GM19193 (cell line): ENCODE results near the gene TMEM51.

Experiments used
- POLR2A ChIP-seq: IDR thresholded peaks from 4 replicates; pipeline ENCODE4 v1.6.1; 2011; ENCODE audit not compliant: insufficient read depth, insufficient read length; ENCODE audit errors: extremely low read depth

The TMEM51 gene

DNA sequence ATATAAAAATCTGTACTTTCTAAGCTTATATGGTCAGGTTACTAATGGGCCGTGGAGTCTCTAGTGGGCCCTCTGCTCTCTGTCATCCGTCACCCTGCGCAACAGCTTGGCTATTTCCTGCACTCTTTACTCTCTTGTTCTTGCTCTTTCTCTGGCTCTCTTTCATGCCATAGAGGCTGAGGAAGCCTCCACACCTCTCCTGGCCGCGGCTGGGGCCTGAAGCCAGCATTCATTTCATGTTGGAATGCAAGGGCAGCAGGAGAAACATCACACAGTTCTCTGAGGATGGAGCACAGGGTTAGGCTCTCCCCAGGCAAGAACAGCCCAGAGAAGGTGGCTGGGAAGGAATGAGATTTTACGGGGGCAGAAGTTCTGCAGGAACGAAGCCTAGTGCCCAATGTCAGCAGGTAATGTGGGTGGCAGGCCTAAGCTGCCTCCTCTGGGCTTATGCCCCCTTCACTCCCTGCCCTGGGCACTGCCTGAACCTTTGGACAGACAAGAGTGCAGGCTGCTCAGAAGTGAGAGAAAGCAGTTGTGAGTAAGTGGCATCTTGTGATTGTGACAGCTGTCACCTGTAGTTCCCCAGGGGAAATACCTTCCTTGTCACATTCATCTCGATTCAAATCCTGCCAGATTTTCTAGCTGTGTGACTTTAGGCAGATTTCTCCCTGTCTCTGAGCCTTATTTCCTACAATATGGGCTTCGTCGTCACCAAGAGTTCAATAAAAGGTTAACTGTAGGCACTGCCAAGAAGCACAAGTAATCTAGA, 89.9 kb downstream of the TMEM51 start:
- no peak for TF ChIP-seq POLR2A

- TF ChIP-seq POLR2A: no peak
These were observed 91.3 kb downstream of the TMEM51 start for GRCh38 chr1:15244813-15245212.

DNA sequence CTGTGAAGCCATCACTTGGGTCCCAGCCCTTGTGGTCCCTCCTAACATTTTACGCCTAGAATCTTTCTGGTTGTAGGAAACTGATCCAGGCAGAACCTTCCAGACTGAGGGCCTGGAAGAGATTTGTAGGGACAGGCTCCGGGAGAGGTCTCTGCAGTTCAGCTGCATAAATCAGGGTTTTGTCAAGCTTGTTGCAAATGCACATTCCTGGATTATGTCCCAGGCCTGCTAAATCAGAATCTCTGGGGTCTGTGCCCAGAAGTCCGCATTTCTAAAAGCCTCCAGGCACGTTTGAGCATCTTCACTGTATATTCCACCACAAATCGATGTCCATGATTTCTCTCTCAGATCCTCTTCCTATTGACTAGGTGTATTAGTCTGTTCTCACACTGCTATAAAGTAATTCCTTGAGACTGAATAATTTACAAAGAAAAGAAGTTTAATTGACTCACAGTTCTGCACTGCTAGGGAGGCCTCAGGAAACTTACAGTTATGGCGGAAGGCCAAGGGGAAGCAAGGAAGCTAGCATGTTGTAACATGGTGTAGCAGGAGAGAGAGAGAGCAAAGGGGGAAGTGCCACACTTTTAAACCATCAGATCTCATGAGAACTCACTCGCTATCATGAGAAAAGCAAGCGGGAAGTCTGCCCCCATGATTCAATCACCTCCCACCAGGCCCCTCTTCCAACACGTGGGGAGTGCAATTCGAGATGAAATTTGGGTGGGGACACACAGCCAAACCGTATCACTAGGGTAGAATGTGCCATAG, 92.2 kb downstream of the TMEM51 start:
- no peak for TF ChIP-seq POLR2A

DNA sequence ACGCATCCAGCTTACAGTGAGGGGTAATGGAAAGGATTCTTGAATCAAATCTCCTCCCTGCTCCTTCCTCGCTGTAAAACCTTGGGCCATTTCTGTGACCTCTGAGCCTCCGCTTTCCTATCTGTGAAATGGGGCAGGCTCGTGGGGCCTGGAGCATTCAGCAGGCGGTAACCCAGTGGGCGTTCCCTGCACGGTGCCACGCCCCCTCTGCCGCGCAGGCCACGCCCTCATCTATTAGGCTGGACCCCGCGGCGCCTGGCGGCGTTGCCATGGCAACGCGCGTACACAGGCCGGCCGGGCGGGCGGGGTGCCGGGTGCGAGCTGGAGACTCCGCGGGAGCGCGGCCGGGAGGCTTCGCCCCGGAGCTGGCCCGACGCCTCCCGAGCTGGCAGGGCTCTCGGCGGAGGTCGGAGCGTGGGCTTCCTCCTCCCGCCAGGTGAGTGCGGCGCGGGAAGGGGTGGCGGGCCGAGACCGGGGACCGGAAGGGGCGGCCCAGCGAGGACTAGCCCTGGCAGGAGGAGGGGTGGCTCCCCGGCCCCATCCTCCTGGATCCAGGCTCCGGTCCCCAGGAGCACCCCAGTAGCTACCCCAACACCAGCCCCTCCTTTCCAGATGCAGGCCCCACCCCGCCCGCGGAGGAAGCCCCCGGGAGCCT, 93.5 kb downstream of the TMEM51 start, which contains the start of gene FHAD1:
Gene FHAD1, plus strand, starts transcription at position 264 of the 655 bp plus-strand sequence. CDS start 4,562 bp downstream, outside the sequence.
- no peak for TF ChIP-seq POLR2A

DNA sequence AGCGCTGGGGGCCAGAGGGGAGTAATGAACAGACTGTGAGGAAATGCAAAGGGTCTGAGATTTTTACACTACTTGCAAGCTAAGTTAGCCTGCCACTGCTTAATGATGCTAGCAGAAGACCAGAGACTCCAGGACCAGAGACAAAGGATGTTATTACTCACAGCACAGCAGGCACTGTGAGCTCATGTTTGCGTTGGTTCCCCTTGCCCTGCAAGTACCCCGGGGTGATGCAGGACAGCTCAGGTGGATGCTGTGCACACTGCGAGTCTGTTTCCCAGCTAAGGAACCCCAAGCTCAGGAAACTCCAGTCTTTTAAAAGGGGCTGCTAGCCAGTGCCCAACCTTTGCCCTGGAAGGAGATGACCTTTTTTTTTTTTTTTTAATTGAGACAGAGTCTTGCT, 94.7 kb downstream of the TMEM51 start:
- TF ChIP-seq POLR2A: no peak

GRCh38 chr1:15249081-15249480, 95.5 kb downstream of the TMEM51 start:
- no peak for TF ChIP-seq POLR2A

DNA sequence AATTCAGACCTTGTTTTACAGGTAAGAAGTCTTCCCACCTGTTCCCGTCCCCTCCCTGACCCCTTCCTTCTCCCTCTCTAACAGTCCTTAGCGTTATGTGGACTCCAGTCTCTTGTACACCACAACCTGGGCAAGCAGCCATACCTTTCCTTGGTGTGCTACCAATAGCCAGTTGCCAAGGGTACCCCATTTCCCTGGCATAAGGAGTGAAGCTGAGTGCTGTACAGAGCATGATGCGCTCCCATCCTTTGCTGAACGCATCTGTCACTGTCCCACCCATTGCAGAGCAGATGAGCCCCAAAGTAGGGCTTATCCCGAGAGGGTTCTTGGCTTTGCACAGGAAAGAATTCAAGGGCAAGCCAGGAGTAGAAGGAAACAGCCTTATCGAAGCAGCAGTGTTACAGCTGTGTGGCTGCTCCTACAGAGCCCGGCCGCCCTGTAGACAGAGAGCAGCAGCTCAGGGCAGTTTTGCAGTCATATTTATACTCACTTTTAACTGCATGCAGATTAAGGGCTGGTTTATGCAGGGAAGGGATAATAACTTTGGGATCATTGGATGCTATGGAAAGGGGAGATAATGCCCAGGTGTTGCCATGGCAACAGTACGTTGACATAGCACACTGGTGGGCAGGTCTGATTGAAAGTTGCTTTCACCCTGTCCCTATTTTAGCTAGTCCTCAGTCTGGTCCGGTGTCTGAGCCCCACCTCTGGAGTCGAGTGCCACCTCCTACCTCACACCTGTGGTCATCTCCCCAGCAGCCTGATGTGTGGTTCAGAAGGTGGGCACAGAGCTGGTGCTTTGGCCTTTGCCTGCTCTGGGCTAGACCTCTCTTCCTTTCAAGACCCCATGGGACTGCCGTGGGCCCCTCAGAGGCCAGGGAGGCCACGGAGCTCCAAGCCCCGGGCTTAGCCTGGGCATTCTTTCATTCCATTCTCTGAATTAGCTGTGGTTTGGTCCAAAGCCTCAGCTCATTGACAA, 98.6 kb downstream of the TMEM51 start:
- TF ChIP-seq POLR2A: no peak

DNA sequence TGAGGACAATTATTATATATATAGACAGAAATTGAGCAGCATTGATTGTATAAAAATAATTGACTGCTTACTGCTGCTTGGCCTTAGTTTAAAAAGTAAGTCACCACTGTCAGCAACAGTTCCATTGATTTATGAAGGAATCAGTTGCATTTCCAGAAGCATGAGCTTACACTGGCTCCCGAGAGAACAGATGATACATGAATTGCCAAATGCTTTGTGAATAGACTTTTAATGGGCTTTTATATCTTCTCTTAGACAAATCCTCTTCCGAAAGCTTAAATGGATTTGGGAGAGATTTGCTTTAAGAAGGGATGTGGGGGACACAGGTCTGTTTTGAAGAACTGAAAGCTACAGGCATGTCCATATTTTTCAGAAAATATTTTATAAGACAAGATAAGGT, 101.0 kb downstream of the TMEM51 start:
- no peak for TF ChIP-seq POLR2A

DNA sequence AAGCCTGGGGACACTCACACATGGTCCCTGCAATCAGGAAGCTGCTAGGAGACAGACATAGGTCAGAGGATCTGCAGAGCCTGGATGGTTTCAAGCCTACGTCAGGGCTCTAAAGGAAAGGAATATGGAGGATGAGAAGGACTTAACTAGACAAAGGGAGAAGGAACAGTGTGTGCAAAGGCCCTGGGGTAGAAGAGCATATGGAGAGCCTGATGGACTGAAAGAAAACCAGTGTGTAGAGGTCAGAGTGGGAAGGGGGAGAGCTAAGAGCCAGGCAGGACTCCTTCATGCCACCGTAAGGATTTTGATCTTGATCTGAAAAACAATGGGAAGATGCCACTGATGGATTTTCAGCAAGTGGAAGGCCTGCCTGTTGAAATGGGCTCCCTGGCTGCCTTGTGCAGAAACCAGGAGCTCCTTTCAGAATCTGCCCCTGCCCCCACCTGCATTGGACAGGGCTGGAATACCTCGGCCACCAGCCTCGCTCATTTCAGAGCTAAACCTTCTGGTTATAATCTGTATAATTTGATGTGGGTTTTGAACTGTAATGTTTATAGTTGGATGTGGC, 102.1 kb downstream of the TMEM51 start:
- TF ChIP-seq POLR2A: no peak

GRCh38 chr1:15256584-15256983, 103.0 kb downstream of the TMEM51 start:
- no peak for TF ChIP-seq POLR2A

GRCh38 chr1:15257309-15257708, 103.8 kb downstream of the TMEM51 start:
- TF ChIP-seq POLR2A: no peak

- TF ChIP-seq POLR2A: no peak
These were observed 105.5 kb downstream of the TMEM51 start for GRCh38 chr1:15258833-15259621.

GRCh38 chr1:15259622-15260007, 106.1 kb downstream of the TMEM51 start:
- TF ChIP-seq POLR2A: no peak
